K562 (cell line): ENCODE data around the gene TLDC2. TPM values are rescaled to one million over a fixed set of nuclear protein-coding genes. Genes with fewer than 3 reads are reported as not detected.

Experiments
- ATAC-seq: fragments of 200-7000 bp; cut with Tn5 transposase; 3 replicates; pipeline ENCODE4 v1.9.1; 2020; ENCODE audit warnings: moderate library complexity
- BruUV-seq: library from RNA; stranded (reverse); fragments of 400-500 nt; replicated peaks from 2 replicates; lab custom pipeline; 2021; lab: Mats Ljungman, UMichigan
- CTCF ChIA-PET: fragments of 300-600 bp; formaldehyde crosslinking; extraction: SDS; loops from one replicate; lab custom pipeline; 2021; ENCODE audit warnings: low intra/inter-chr PET ratio; lab: Yijun Ruan, JAX
- POLR2A ChIA-PET: fragments of 300-600, 350-650 bp; sonication (Branson Sonifier 250); formaldehyde crosslinking; extraction: SDS; loops from one replicate; lab custom pipeline; 2021; ENCODE audit warnings: antibody characterized with exemption, inconsistent platforms; lab: Yijun Ruan, JAX
- DNase-seq, 4 experiments: peaks; one replicate each; pipeline versions ENCODE4 v3.0.0 to v3.0.0-alpha.2; 2011 to 2018; ENCODE audit warnings: low spot score in 3 of 4, mixed read lengths in 3 of 4; ENCODE audit errors: extremely low read depth in 1 of 4
- FAIRE-seq: peaks from 2 replicates; lab custom pipeline; 2011; peaks lifted over from hg19 to GRCh38; lab: Jason Lieb, UNC
- H2AFZ ChIP-seq: 2 replicates; pipeline ENCODE4 v1.6.0; 2011; ENCODE audit warnings: low read depth, low read length, control low read depth, inconsistent platforms
- H3K27ac ChIP-seq: fragments of 200-600 bp; 3 replicates; pipeline ENCODE4 v1.8.0; 2011; ENCODE audit warnings: low read depth, mild to moderate bottlenecking, control low read depth, inconsistent platforms, low read length, moderate library complexity, mixed read lengths; ENCODE audit errors: extremely low read depth
- H3K27me3 ChIP-seq, 2 experiments: fragments of 300-600 bp in 1 of 2; 2 replicates in 1 of 2; 3 replicates in 1 of 2; pipeline versions ENCODE4 v1.6.0 to v1.8.0; 2011; ENCODE audit warnings: inconsistent platforms in 2 of 2, low read length in 2 of 2, mild to moderate bottlenecking in 1 of 2, mixed read lengths in 1 of 2, moderate library complexity in 1 of 2; ENCODE audit not compliant: control insufficient read depth in 2 of 2, insufficient read depth in 2 of 2
- H3K36me3 ChIP-seq: fragments of 300-600 bp; 3 replicates; pipeline ENCODE4 v1.8.0; 2011; ENCODE audit warnings: mild to moderate bottlenecking, low read length, inconsistent platforms; ENCODE audit not compliant: control insufficient read depth, insufficient read depth
- H3K4me1 ChIP-seq, 2 experiments: fragments of 200-600 bp in 1 of 2; replicated peaks in 1 of 2; 2 replicates in 1 of 2; 3 replicates in 1 of 2; pipeline versions ENCODE4 v1.5.1 to v1.8.0; 2011; ENCODE audit warnings: inconsistent platforms in 2 of 2, low read length in 2 of 2, mild to moderate bottlenecking in 1 of 2, mixed read lengths in 1 of 2, moderate library complexity in 1 of 2; ENCODE audit not compliant: control insufficient read depth in 2 of 2, insufficient read depth in 2 of 2
- H3K4me2 ChIP-seq: 2 replicates; pipeline ENCODE4 v1.6.1; 2011; ENCODE audit warnings: low read length, control low read depth, inconsistent platforms, mixed read lengths; ENCODE audit not compliant: insufficient read depth
- H3K4me3 ChIP-seq: fragments of 200-600 bp; sonication (generic), shearing (Covaris generic); 2 replicates; pipeline ENCODE4 v1.5.1; 2016; ENCODE audit warnings: control low read depth, inconsistent platforms
- H3K79me2 ChIP-seq: fragments of 200-600 bp; 3 replicates; pipeline ENCODE4 v1.8.0; 2011; ENCODE audit warnings: low read length, inconsistent platforms; ENCODE audit not compliant: control insufficient read depth, insufficient read depth
- H3K9ac ChIP-seq, 2 experiments: 2 replicates each; pipeline versions ENCODE4 v1.6.0 to v1.6.1; 2011; ENCODE audit warnings: low read depth in 2 of 2, low read length in 2 of 2, control low read depth in 1 of 2, inconsistent platforms in 1 of 2, mild to moderate bottlenecking in 1 of 2, mixed read lengths in 1 of 2; ENCODE audit not compliant: insufficient read depth in 1 of 2
- H3K9me1 ChIP-seq: one replicate; pipeline ENCODE4 v1.6.0; 2011; ENCODE audit warnings: inconsistent platforms, mild to moderate bottlenecking, low read length, moderate library complexity; ENCODE audit not compliant: control insufficient read depth, insufficient read depth
- H3K9me3 ChIP-seq: replicated peaks from 2 replicates; pipeline ENCODE4 v1.5.1; 2011; ENCODE audit warnings: low read depth, low read length, inconsistent platforms; ENCODE audit not compliant: control insufficient read depth, insufficient read depth
- H4K20me1 ChIP-seq: replicated peaks from 2 replicates; pipeline ENCODE4 v1.6.1; 2011; ENCODE audit warnings: low read length, inconsistent platforms, mixed read lengths; ENCODE audit not compliant: control insufficient read depth, insufficient read depth
- CBX1 ChIP-seq: sonication (generic); IDR thresholded peaks from 2 replicates; pipeline ENCODE4 v1.6.1; 2016; ENCODE audit warnings: antibody characterized with exemption, low read depth, mild to moderate bottlenecking
- CCAR2 ChIP-seq: fragments of 200-400 bp; formaldehyde crosslinking; IDR thresholded peaks from 2 replicates; pipeline ENCODE4 v1.6.1; 2017; ENCODE audit warnings: mild to moderate bottlenecking, low read depth, low read length
- CHD4 ChIP-seq: fragments of 200-600 bp; sonication (generic); IDR thresholded peaks from 3 replicates; pipeline ENCODE4 v1.6.1; 2012; ENCODE audit warnings: low read depth, mild to moderate bottlenecking, mixed read lengths, low read length, inconsistent platforms; ENCODE audit not compliant: insufficient read depth, insufficient replicate concordance, poor library complexity, severe bottlenecking
- ELF4 ChIP-seq: fragments of 450-650 bp; formaldehyde crosslinking; IDR thresholded peaks from 2 replicates; pipeline ENCODE4 v1.4.0; 2022; ENCODE audit warnings: missing genetic modification characterization
- FOSL1 ChIP-seq: fragments of 200-800 bp; sonication (Bioruptor generic); conservative IDR thresholded peaks from 2 replicates; pipeline ENCODE4 v1.6.1; 2016; ENCODE audit warnings: missing genetic modification characterization, missing compliant biosample characterization
- GABPA ChIP-seq: fragments of 200-800 bp; sonication (Bioruptor generic); conservative IDR thresholded peaks from 2 replicates; pipeline ENCODE4 v1.6.1; 2016; ENCODE audit warnings: low read depth, missing genetic modification characterization, missing compliant biosample characterization
- GTF2A2 ChIP-seq: IDR thresholded peaks from 2 replicates; pipeline ENCODE4 v1.6.1; 2016; ENCODE audit warnings: mild to moderate bottlenecking, missing genetic modification characterization, missing compliant biosample characterization
- HNRNPK ChIP-seq: fragments of 200-400 bp; formaldehyde crosslinking; IDR thresholded peaks from one replicate; pipeline ENCODE4 v1.6.1; 2018; ENCODE audit warnings: mild to moderate bottlenecking, low read depth, low read length; ENCODE audit not compliant: poor library complexity, severe bottlenecking
- ID3 ChIP-seq, 2 experiments: fragments of 250-450 bp in 1 of 2; fragments of 450-650 bp in 1 of 2; sonication (Bioruptor Pico) in 1 of 2; IDR thresholded peaks; 2 replicates each; pipeline versions ENCODE4 v1.6.1 to v1.8.0; 2016 to 2021; ENCODE audit warnings: mild to moderate bottlenecking in 2 of 2, moderate library complexity in 2 of 2, missing compliant biosample characterization in 1 of 2, missing genetic modification characterization in 1 of 2
- LCOR ChIP-seq: sonication (generic); formaldehyde crosslinking; IDR thresholded peaks from 2 replicates; pipeline ENCODE4 v1.8.0; 2022; ENCODE audit warnings: mild to moderate bottlenecking, missing genetic modification reagents
- MYC ChIP-seq, 2 experiments: fragments of 250-450 bp in 1 of 2; sonication (Bioruptor Pico) in 1 of 2; IDR thresholded peaks; 2 replicates each; pipeline versions ENCODE4 v1.5.1 to v1.6.1; 2012 to 2021; ENCODE audit warnings: low read depth in 2 of 2, borderline replicate concordance in 1 of 2, improper control_type of control experiment in 1 of 2, low read length in 1 of 2, mild to moderate bottlenecking in 1 of 2, moderate library complexity in 1 of 2
- NELFE ChIP-seq: IDR thresholded peaks from 2 replicates; pipeline ENCODE4 v1.6.1; 2011; ENCODE audit warnings: mild to moderate bottlenecking; ENCODE audit not compliant: insufficient read depth, insufficient read length
- NR1H2 ChIP-seq: sonication (generic); formaldehyde crosslinking; IDR thresholded peaks from 2 replicates; pipeline ENCODE4 v1.4.0; 2020; ENCODE audit warnings: mild to moderate bottlenecking, missing genetic modification reagents
- PATZ1 ChIP-seq: fragments of 250-450 bp; sonication (Bioruptor Pico); IDR thresholded peaks from 2 replicates; pipeline ENCODE4 v1.5.0; 2020; ENCODE audit warnings: mild to moderate bottlenecking, borderline replicate concordance
- RFX5 ChIP-seq: IDR thresholded peaks from 2 replicates; pipeline ENCODE4 v1.6.1; 2011; ENCODE audit warnings: low read depth, mild to moderate bottlenecking, improper control_type of control experiment, low read length
- SMAD1 ChIP-seq: fragments of 150-350 bp; IDR thresholded peaks from 2 replicates; pipeline ENCODE4 v1.6.1; 2014; ENCODE audit warnings: low read length, low read depth; ENCODE audit not compliant: partially characterized antibody
- SOX6 ChIP-seq: fragments of 450-650 bp; IDR thresholded peaks from 2 replicates; pipeline ENCODE4 v1.6.1; 2014; ENCODE audit warnings: mild to moderate bottlenecking
- TEAD2 ChIP-seq: fragments of 450-650 bp; IDR thresholded peaks from 2 replicates; pipeline ENCODE4 v1.6.1; 2016; ENCODE audit warnings: missing genetic modification characterization, control low read depth, missing compliant biosample characterization
- XRCC4 ChIP-seq: IDR thresholded peaks from one replicate; pipeline ENCODE4 v1.6.1; 2011; ENCODE audit not compliant: insufficient read depth, insufficient read length; ENCODE audit errors: extremely low read depth
- ZNF24 ChIP-seq: fragments of 450-650 bp; IDR thresholded peaks from 2 replicates; pipeline ENCODE4 v1.6.1; 2016
- ZNF79 ChIP-seq: fragments of 250-450 bp; sonication (Bioruptor Pico); IDR thresholded peaks from 2 replicates; pipeline ENCODE4 v1.4.0; 2020; ENCODE audit warnings: low read depth, mild to moderate bottlenecking, moderate library complexity
- WGBS: fragments of 100-300 bp; shearing (Covaris generic); methylation state at CpG from one replicate; pipeline ENCODE4 v1.1.6; 2016; ENCODE audit warnings: low coverage, mixed read lengths; ENCODE audit not compliant: insufficient coverage; ENCODE audit errors: missing lambda C conversion rate; 5-methylcytosine and 5-hydroxymethylcytosine counted together
- in situ Hi-C: fragments of 300-500 bp; cut with MboI; formaldehyde crosslinking; loops from 4 replicates; pipeline ENCODE4 v1.15.0; 2018; ENCODE audit warnings: inconsistent platforms, mixed read lengths
- intact Hi-C: fragments of 100-400 bp; cut with micrococcal nuclease; formaldehyde crosslinking; loops from 2 replicates; pipeline ENCODE4 v1.14.2; 2022
- polyA plus RNA-seq, 8 experiments: library from polyadenylated mRNA; depleted of rRNA in 4 of 8; stranded (reverse) in 5 of 8; unstranded in 3 of 8; fragments of >200 nt; fragmentation: Nextera tagmentation in 2 of 8; fragmentation: Illumina TruSeq in 1 of 8; extraction: Ambion mirVana in 2 of 8; extraction: Trizol in 1 of 8; gene quantifications; 2 replicates each; pipeline versions ENCODE4 v1.2.1 to v1.2.3, GENCODE V29; 2011 to 2014; ENCODE audit warnings: inconsistent platforms in 1 of 8, missing spikeins in 1 of 8
- total RNA-seq, 7 experiments: library from RNA; depleted of rRNA in 6 of 7; stranded (reverse); fragments of >200 nt in 6 of 7; fragmentation: Illumina TruSeq in 2 of 7; extraction: Trizol in 2 of 7; gene quantifications; 2 replicates each; pipeline versions ENCODE4 v1.2.1 to v1.2.3, GENCODE V29; 2011 to 2021; ENCODE audit warnings: low replicate concordance in 1 of 7

The TLDC2 gene
- total and polyA plus RNA-seq, 9 of the 15 experiments (the other 6 are each of a cell fraction or from before 2014, with no cell fraction given): not detected

DNA sequence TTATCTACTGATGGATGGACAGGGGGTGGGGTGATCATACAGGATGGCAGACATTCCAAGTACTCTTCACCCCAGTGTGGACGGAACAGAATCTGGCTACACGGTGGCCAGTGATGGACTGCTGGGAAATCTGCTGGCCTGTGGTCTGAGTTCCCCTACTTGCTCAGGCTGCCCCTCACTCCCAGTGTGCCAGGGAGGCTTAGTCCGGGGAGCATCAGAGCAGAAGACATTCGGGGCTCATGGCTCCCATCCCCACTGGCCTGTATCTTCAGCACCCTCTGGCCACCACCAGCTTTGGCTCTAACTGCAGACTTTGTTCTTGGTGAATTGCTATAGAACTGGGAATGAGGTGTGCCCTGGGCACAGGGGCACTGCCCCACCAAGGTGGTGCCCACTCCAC is 15.3 kb downstream of the TLDC2 start (continued):
- TF ChIP-seq SMAD1 (no peak), TEAD2 (tag) (no peak), CCAR2 (no peak), CBX1 (no peak), HNRNPK (no peak), NR1H2 (CRISPR knock-in tag) (no peak), SOX6 (no peak), LCOR (CRISPR knock-in tag) (no peak), GABPA (tag) (no peak)
- TF ChIP-seq, all 486 proteins: peak for 0

DNA sequence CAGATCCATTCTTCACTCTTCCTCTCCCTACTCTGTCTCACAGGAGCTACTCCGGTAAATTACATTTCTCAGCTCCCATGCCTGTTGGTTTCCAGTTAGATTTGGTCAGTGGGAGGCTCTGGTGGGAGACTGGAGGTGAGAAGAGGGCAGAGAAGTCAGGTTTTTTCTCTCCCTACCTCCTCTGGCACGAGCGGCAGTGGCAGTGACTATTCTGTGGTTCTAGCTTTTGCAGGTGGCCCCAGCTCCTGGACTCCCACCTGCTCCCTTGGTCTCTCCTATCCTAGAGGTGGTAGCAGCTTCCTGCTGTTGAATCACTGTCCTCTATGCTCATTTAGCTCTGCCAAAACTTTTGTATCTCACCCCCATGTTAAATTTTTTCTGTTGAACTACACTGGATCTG is 17.9 kb downstream of the TLDC2 start:
- Histone ChIP-seq H3K4me1 (no peaks in the 10 kb centered on the region), H3K36me3 (peaks cover 9% of the 10 kb centered on the region; the same call in 2 of the 3 replicates), H3K79me2 (no peaks in the 10 kb centered on the region), H3K27ac (no peak overlapping the region), H3K9me1 (no peaks in the 10 kb centered on the region), H2AFZ (no peak overlapping the region), H3K27me3 (no peaks in the 10 kb centered on the region), H4K20me1 (no peaks in the 10 kb centered on the region), H3K4me3 (no peak overlapping the region), H3K9ac (no peak overlapping the region), H3K4me2 (no peak overlapping the region), H3K9me3 (no peaks in the 10 kb centered on the region)
- intact Hi-C loops: no loop called here
- DNase-seq: no peak
- CTCF ChIA-PET: no interaction called here
- POLR2A ChIA-PET: interaction anchor here (0.6 to 1.8 kb wide), 2 partner anchors 19 to 610 kb away, joined by 3 to 5 read pairs; no protein-coding TSS in a partner anchor
- ATAC-seq: no peak
- no peak for FAIRE-seq
- no TSS peak for BruUV-seq
- WGBS: 85% methylated on average over 3 of the region's 3 CpGs
- in situ Hi-C loops: no loop called here
- TF ChIP-seq FOSL1 (tag): no peak
- TF ChIP-seq PATZ1 (CRISPR knock-in tag): no peak
- no peak for TF ChIP-seq ZNF79 (CRISPR knock-in tag)
- TF ChIP-seq XRCC4: no peak
- no peak for TF ChIP-seq ELF4 (CRISPR knock-in tag)
- TF ChIP-seq CHD4: no peak
- TF ChIP-seq ZNF24: no peak
- TF ChIP-seq RFX5: no peak
- no peak for TF ChIP-seq ID3 (CRISPR knock-in tag; IDR thresholded peaks at IDR 0.05)
- TF ChIP-seq ID3 (tag; IDR thresholded peaks at IDR 0.05): no peak
- TF ChIP-seq GTF2A2: no peak
- no peak for TF ChIP-seq NELFE
- no peak for TF ChIP-seq MYC (IDR thresholded peaks at IDR 0.05; ENCODE audit: low read depth, low read length)
- no peak for TF ChIP-seq MYC (CRISPR knock-in tag; IDR thresholded peaks at IDR 0.05; ENCODE audit: borderline replicate concordance, low read depth)
